ENCODE results near the gene GRIA2.

DNA sequence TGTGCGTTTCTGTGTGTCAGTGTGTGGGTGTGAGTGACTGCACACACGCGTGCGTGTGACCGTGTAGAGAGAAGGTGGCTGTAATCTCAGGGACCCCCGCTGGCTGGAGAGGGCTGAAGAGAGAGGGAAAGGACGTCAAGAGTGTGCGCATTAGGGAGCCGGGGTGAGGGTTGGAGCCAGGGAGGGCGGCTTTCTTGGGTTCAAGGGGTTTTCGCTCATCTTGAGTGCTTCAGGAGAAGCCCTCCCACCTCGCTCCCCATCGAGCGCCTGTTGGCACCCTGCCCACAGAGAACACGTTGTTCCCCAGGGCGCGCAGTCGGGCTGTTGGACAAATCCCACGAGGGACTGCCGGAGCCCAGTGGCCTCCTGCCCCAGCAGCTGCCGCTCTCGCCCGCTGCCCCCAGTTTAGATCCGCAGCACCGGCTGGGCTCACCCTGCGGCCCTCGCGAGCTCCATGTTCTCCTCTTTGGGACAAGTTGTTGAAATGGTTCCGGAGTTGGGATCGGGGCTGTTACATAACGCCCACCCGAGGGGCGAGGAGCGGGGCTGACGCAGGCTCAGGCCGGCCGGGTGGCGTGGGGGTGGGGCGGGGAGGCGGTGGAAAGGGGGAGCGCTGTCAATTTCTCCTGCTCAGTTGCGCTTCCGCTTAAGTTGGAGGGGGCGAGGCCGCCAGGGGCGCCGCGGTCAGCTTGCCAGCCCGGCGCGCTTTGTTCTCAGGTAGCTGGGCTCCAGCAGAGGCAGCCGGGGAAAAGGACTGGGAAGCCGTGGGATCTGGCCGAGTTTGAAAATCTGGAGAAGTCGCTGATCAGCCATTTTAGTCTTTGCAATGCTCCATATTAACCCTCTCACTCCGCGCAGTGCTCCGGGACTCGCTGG lies 1.6 kb downstream of the GRIA2 start:
- no peak for TF ChIP-seq EZH2phosphoT487 (IDR thresholded peaks at IDR 0.05; ENCODE audit: insufficient read depth, low read depth)
- TF ChIP-seq EZH2 (IDR thresholded peaks at IDR 0.05; ENCODE audit: insufficient read depth, poor library complexity, severe bottlenecking) = no peak
